Hematopoietic multipotent progenitor cell treated with erythropoietin and hydrocortisone succinate and interleukin-3 and kit ligand, for 17 days (in vitro differentiated cells): ENCODE results near the gene AHNAK2.
"Not testable (repeated sequence)": the region's sequence is repeated elsewhere in the genome, so short reads cannot be mapped to it uniquely, and the experiment has no call there.

Source experiments
- DNase-seq: peaks from one replicate; pipeline ENCODE4 v3.0.0-alpha.2; 2015; ENCODE audit warnings: low spot score

Gene AHNAK2

GRCh38 chr14:104953896-104954656, 24.1 kb downstream of the AHNAK2 start:
- no peak for DNase-seq

GRCh38 chr14:104953097-104953496, 25.1 kb downstream of the AHNAK2 start:
- DNase-seq = no peak

- not testable (repeated sequence) for DNase-seq
Observed at GRCh38 chr14:104951863-104952657, 26.1 kb downstream of the AHNAK2 start.

GRCh38 chr14:104950701-104951100, 27.5 kb downstream of the AHNAK2 start:
- DNase-seq = not testable (repeated sequence)

- DNase-seq = no peak
Observed at GRCh38 chr14:104950021-104950420, 28.2 kb downstream of the AHNAK2 start.

- DNase-seq = not testable (repeated sequence)
Observed at GRCh38 chr14:104949406-104949955, 28.7 kb downstream of the AHNAK2 start.

- DNase-seq = no peak
Observed at GRCh38 chr14:104948736-104949031, 29.5 kb downstream of the AHNAK2 start.

GRCh38 chr14:104947881-104948735, 30.1 kb downstream of the AHNAK2 start:
- DNase-seq = not testable (repeated sequence)

- DNase-seq = not testable (repeated sequence)
Observed at GRCh38 chr14:104947201-104947600, 31.0 kb downstream of the AHNAK2 start.

GRCh38 chr14:104945986-104946965, 31.9 kb downstream of the AHNAK2 start:
- not testable (repeated sequence) for DNase-seq

- not testable (repeated sequence) for DNase-seq
Observed at GRCh38 chr14:104945266-104945665, 32.9 kb downstream of the AHNAK2 start.

GRCh38 chr14:104944436-104945205, 33.6 kb downstream of the AHNAK2 start:
- DNase-seq = not testable (repeated sequence)

GRCh38 chr14:104944016-104944308, 34.2 kb downstream of the AHNAK2 start:
- not testable (repeated sequence) for DNase-seq

GRCh38 chr14:104943216-104944015, 34.8 kb downstream of the AHNAK2 start:
- DNase-seq = not testable (repeated sequence)

- DNase-seq = no peak
Observed at GRCh38 chr14:104942586-104942985, 35.6 kb downstream of the AHNAK2 start.

GRCh38 chr14:104941508-104942365, 36.4 kb downstream of the AHNAK2 start:
- no peak for DNase-seq

GRCh38 chr14:104940526-104941150, 37.5 kb downstream of the AHNAK2 start:
- DNase-seq = no peak
